ENCODE measurements around the gene RERE. TPM values are rescaled to one million over a fixed set of nuclear protein-coding genes. Genes with fewer than 3 reads are reported as not detected.

Gene RERE
- total RNA-seq, 1 donor from 2014 or later = 124 TPM

DNA sequence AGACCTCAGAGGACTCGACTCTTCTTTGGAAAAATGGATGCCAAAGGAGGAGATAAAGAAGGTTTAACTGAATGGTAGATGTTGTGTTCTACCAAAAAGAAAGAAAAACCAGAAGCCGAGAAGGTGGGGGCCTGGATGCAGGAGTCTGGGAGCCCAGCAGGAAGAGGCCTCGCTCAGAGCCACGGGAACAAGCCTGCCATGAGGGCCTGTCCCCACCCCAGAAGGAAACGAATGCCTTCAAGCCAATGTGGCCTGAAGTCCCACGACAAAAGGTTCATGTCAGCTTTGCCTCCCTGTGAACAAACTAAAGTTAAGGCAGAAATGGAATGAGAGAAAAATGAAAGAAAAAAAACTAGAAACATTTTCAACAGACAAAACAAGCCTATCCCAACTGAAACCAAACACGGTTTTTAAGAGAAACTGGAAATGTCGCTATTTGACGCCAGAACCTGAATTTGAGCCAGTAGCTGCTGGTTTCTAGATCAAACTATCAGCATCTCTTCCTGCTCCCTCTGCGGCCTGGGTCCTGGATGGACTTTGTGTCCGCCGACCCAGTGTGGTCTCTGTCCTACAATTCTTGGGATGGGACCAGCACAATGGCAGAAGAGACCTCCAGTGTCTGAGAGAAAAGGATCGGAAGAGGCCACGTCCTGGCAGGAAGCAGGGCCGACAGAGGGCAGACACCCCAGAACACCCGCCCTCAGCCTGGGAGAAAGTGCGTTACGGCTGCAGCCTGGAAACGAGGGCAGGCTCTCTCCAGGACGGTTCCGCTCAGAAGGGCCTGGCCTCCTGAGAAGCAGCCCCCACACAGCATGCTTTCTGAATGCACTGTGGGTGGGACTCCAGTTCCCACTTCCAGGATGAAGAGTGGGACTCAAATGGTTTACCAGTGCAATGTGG lies 464.3 kb downstream of the RERE start:
- Histone ChIP-seq H3K27ac (ENCODE audit: low read depth, low read length) (no peak overlapping the region), H4K20me1 (ENCODE audit: insufficient read depth, low read length) (peaks cover 30% of the 10 kb centered on the region), H3K9me3 (ENCODE audit: insufficient read depth, low read depth, low read length) (no peaks in the 10 kb centered on the region), H3K4me2 (ENCODE audit: low read length) (no peak overlapping the region), H3K9ac (ENCODE audit: low read length) (no peak overlapping the region), H3K4me1 (ENCODE audit: insufficient read depth, low read length) (no peaks in the 10 kb centered on the region), H3K36me3 (ENCODE audit: insufficient read depth, low read length) (peaks cover 17% of the 10 kb centered on the region), H3K27me3 (ENCODE audit: insufficient read depth, low read length) (no peaks in the 10 kb centered on the region), H2AFZ (ENCODE audit: low read depth, low read length) (no peak overlapping the region), H3K79me2 (ENCODE audit: insufficient read depth, low read length) (no peaks in the 10 kb centered on the region), H3K4me3 (ENCODE audit: insufficient read depth, low read depth, low read length) (no peak overlapping the region)
- TF ChIP-seq EZH2 (IDR thresholded peaks at IDR 0.05; ENCODE audit: insufficient read depth, low read length) = no peak
- TF ChIP-seq, protein P1, sequence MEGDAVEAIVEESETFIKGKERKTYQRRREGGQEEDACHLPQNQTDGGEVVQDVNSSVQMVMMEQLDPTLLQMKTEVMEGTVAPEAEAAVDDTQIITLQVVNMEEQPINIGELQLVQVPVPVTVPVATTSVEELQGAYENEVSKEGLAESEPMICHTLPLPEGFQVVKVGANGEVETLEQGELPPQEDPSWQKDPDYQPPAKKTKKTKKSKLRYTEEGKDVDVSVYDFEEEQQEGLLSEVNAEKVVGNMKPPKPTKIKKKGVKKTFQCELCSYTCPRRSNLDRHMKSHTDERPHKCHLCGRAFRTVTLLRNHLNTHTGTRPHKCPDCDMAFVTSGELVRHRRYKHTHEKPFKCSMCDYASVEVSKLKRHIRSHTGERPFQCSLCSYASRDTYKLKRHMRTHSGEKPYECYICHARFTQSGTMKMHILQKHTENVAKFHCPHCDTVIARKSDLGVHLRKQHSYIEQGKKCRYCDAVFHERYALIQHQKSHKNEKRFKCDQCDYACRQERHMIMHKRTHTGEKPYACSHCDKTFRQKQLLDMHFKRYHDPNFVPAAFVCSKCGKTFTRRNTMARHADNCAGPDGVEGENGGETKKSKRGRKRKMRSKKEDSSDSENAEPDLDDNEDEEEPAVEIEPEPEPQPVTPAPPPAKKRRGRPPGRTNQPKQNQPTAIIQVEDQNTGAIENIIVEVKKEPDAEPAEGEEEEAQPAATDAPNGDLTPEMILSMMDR (IDR thresholded peaks at IDR 0.05; ENCODE audit: insufficient read depth, low read depth, low read length) = no peak
- Mint-ChIP-seq H3K27me3 (ENCODE audit: low read depth, unreplicated experiment) (no peaks in the 10 kb centered on the region), H3K9me3 (ENCODE audit: unreplicated experiment) (peaks cover 2% of the 10 kb centered on the region), H3K4me1 (ENCODE audit: low read depth, unreplicated experiment) (peaks cover 4% of the 10 kb centered on the region), H3K36me3 (ENCODE audit: low read depth, unreplicated experiment) (peaks cover 23% of the 10 kb centered on the region), H3K27ac (ENCODE audit: unreplicated experiment) (no peak overlapping the region), H3K4me3 (ENCODE audit: unreplicated experiment) (no peak overlapping the region)
- DNase-seq (ENCODE audit: low read depth) (no peak), FAIRE-seq (no peak)

DNA sequence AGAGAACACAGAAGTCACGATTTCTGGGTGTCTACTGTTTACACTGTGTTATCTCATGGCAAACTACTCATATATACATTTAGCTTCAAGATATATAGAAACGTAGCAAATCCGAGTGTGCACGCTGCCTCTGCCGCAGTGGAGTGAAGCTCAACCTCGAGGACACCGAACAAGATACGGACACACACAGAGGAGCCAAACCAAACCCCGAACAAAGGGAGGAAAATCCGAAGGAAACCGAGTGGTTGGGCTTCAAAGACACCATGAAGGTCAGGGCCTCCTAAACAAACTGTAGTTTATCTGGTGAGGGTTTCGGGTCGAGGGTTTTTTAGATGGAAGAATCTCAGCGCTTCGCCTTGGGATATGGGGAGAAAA lies 465.0 kb downstream of the RERE start:
- H3K36me3 ChIP-seq (ENCODE audit: insufficient read depth, low read length) = peaks cover 11% of the 10 kb centered on the region
- H3K27me3 Mint-ChIP-seq (ENCODE audit: low read depth, unreplicated experiment) = no peaks in the 10 kb centered on the region

More for the DNA sequence above, 465.0 kb downstream of the RERE start:
- Histone ChIP-seq H4K20me1 (ENCODE audit: insufficient read depth, low read length) (peaks cover 23% of the 10 kb centered on the region), H3K27me3 (ENCODE audit: insufficient read depth, low read length) (no peaks in the 10 kb centered on the region), H2AFZ (ENCODE audit: low read depth, low read length) (no peak overlapping the region), H3K4me3 (ENCODE audit: insufficient read depth, low read depth, low read length) (no peak overlapping the region), H3K79me2 (ENCODE audit: insufficient read depth, low read length) (no peaks in the 10 kb centered on the region), H3K9me3 (ENCODE audit: insufficient read depth, low read depth, low read length) (no peaks in the 10 kb centered on the region), H3K9ac (ENCODE audit: low read length) (no peak overlapping the region), H3K4me1 (ENCODE audit: insufficient read depth, low read length) (no peaks in the 10 kb centered on the region), H3K27ac (ENCODE audit: low read depth, low read length) (no peak overlapping the region), H3K4me2 (ENCODE audit: low read length) (no peak overlapping the region)
- no peak for FAIRE-seq
- Mint-ChIP-seq H3K4me1 (ENCODE audit: low read depth, unreplicated experiment) (peaks cover 5% of the 10 kb centered on the region), H3K4me3 (ENCODE audit: unreplicated experiment) (no peak overlapping the region), H3K36me3 (ENCODE audit: low read depth, unreplicated experiment) (peaks cover 19% of the 10 kb centered on the region), H3K9me3 (ENCODE audit: unreplicated experiment) (peaks cover 2% of the 10 kb centered on the region), H3K27ac (ENCODE audit: unreplicated experiment) (peak overlapping the region; percentile 18)
- no peak for TF ChIP-seq EZH2 (IDR thresholded peaks at IDR 0.05; ENCODE audit: insufficient read depth, low read length)
- TF ChIP-seq, protein P1 (IDR thresholded peaks at IDR 0.05; ENCODE audit: insufficient read depth, low read depth, low read length) = no peak
- no peak for DNase-seq (ENCODE audit: low read depth)
